ENCODE results near the gene STXBP1.

- TF ChIP-seq CTCF (IDR thresholded peaks at IDR 0.05) (no peak), POLR2A (IDR thresholded peaks at IDR 0.05) (no peak), EP300 (IDR thresholded peaks at IDR 0.05) (no peak)
These were observed 86.3 kb downstream of the STXBP1 start for GRCh38 chr9:127698386-127698785.

Data from tibial nerve (tissue), 4 donors.